Measurements from ENCODE around the gene ZBTB44. TPM values are rescaled to one million over a fixed set of nuclear protein-coding genes. Genes with fewer than 3 reads are reported as not detected.

Gene ZBTB44
- total RNA-seq, 2 experiments from 2014 or later, result 35.0 to 39.8 TPM

DNA sequence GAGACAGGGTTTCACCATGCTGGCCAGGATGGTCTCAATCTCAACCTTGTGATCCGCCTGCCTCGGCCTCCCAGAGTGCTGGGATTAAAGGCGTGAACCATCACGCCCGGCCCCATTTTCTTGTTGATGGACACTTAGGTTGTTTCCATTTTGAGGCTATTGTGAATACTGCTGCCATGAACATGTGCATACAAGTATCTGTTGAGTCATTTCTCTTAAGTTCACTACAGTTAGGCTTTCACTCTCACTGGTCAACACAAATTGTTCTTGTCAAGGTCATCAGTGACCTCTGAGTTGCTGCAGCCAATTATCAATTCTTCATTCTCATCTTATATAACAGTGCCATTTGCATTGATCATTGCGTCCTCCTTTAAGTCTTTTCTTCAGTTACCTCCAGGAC is 13.0 kb upstream of the ZBTB44 start:
- no peaks in the 10 kb centered on the region for H3K9me3 Mint-ChIP-seq
- H3K4me3 Mint-ChIP-seq, result no peak overlapping the region
- no peak for DNase-seq
- CTCF ChIA-PET, result no interaction called here
- no peak overlapping the region for H3K27ac Mint-ChIP-seq
- no peaks in the 10 kb centered on the region for H3K27me3 Mint-ChIP-seq (ENCODE audit: low read depth)
- intact Hi-C loops (cut with micrococcal nuclease), result no loop called here
- H3K4me1 Mint-ChIP-seq (ENCODE audit: low read depth), result no peaks in the 10 kb centered on the region
- peaks cover 2% of the 10 kb centered on the region for H3K36me3 Mint-ChIP-seq (ENCODE audit: low read depth)

DNA sequence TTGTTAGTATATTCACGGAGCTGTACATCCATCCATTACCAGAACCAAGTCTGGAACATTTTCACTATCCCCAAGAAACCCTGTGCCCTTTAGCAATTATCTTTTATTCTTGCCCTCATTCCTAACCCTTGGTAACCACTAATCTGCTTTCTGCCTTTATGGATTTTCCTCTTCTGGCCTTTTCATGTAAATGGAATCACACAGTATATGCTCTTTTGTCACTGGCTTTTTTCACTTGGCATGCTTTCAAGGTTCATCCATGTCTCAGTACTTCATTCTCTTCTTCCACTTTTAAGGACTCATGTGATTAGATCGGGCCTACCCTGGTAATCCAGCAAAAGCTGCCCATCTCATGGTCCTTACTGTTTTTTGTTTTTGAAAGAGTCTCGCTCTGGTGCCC is 11.0 kb upstream of the ZBTB44 start:
- peaks cover 2% of the 10 kb centered on the region for H3K36me3 Mint-ChIP-seq (ENCODE audit: low read depth)
- H3K4me1 Mint-ChIP-seq (ENCODE audit: low read depth), result no peaks in the 10 kb centered on the region
- H3K4me3 Mint-ChIP-seq, result no peak overlapping the region
- H3K9me3 Mint-ChIP-seq, result peaks cover 9% of the 10 kb centered on the region
- intact Hi-C loops (cut with micrococcal nuclease), result no loop called here
- no peak overlapping the region for H3K27ac Mint-ChIP-seq
- CTCF ChIA-PET, result no interaction called here
- no peaks in the 10 kb centered on the region for H3K27me3 Mint-ChIP-seq (ENCODE audit: low read depth)
- DNase-seq, result no peak

DNA sequence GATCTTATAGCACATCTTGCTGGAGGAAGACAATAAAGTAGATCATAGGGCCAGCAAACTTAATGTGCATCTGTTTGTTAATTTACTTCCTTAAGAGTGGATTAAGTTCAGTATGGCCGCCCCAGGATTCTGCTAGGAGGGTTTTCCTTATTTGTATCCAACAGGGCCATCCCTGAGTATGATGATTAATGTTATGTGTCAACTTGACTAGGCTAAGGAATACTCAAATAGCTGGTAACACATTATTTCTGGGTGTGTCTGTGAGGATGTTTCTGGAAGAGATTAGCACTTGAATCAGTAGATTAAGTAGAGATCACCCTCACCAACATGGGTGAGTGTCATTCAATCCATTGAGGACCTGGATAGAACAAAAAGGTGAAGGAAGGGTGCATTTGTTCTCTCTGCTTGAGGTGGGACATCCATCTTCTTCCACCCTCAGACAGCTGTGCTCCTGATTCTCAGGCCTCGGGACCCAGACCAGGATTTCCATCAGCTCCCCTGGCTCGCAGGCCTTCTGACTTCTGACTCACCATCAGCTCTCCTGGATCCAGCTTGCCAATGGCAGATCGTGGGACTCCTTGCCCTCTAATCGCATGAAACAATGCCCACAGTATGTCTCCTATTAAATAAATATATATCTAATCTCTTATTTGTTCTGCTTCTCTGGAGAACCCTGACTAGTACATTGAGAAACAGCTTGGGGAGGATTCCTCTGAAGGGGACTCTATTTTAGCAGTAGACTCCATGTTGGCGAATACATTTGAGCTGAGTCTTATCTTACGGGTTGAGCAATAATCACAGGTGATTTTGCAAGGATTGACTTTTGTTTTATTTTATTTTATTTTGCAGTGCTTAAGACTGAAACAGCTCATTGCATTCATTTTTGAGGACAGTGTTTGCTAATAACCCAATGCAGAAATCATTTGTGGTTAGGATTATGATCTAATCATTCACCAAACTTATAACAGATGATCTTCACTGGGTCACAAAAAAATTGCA is 9.0 kb upstream of the ZBTB44 start:
- Mint-ChIP-seq H3K27ac (no peak overlapping the region), H3K4me3 (no peak overlapping the region), H3K36me3 (ENCODE audit: low read depth) (peaks cover 2% of the 10 kb centered on the region), H3K9me3 (peaks cover 9% of the 10 kb centered on the region), H3K4me1 (ENCODE audit: low read depth) (no peaks in the 10 kb centered on the region), H3K27me3 (ENCODE audit: low read depth) (no peaks in the 10 kb centered on the region)
- DNase-seq, result no peak
- intact Hi-C loops (cut with micrococcal nuclease), result no loop called here
- CTCF ChIA-PET, result no interaction called here

DNA sequence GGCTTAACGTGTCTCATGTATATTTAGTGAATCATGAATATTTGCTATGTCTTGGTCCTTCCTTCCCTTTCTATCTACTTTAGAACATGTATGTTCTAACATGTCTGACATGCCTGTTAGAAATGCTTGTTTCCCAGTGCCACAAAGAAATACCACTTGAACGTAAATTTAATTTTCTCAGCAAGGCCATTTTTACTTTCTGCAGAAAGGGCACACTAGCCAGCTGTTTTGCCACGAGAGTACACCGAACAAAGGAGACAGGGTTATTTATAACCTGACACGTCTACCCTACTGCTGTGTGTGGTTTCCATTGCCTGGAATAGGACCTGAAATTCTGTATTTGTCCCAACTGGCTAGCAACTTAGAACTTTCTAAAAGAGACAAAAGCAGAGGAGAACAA is 7.4 kb upstream of the ZBTB44 start:
- intact Hi-C loops (cut with micrococcal nuclease), result no loop called here
- CTCF ChIA-PET, result no interaction called here
- H3K27ac Mint-ChIP-seq, result no peak overlapping the region
- H3K9me3 Mint-ChIP-seq, result peaks cover 9% of the 10 kb centered on the region
- peaks cover under 1% of the 10 kb centered on the region for H3K36me3 Mint-ChIP-seq (ENCODE audit: low read depth)
- DNase-seq, result no peak
- H3K27me3 Mint-ChIP-seq (ENCODE audit: low read depth), result no peaks in the 10 kb centered on the region
- no peak overlapping the region for H3K4me3 Mint-ChIP-seq
- H3K4me1 Mint-ChIP-seq (ENCODE audit: low read depth), result no peaks in the 10 kb centered on the region

DNA sequence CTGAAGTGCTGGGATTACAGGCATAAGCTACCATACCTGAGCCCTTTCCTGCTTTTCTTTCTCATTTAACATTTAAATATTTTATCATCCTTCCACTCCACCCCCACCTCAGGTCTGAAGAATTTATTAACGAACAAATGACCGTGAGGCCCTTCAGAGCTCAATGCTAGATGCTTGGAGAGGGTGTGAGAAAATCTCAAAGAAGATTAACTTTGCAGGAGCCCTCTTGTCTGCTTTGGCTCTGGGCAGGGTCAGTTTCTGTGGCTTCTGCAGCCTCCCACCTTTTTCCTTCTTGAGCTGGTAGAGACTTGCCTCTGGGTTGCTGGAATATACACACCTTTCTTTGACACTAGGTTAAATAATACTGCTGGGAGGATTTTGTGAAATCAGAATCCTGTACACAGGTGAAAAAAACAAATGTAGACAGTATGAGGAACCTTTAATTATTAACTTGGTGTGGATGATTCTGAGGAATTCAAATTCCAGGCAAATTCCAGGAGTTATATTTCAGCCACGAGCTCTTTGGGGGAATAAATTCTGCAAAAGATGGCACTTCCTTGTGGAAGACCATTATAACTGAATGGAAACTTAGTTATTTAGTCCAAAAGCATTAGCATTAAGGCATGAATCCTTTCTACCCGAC is 3.4 kb upstream of the ZBTB44 start:
- peaks cover 5% of the 10 kb centered on the region for H3K4me1 Mint-ChIP-seq (ENCODE audit: low read depth)
- H3K27me3 Mint-ChIP-seq (ENCODE audit: low read depth), result no peaks in the 10 kb centered on the region
- DNase-seq, result no peak
- no peak overlapping the region for H3K27ac Mint-ChIP-seq
- intact Hi-C loops (cut with micrococcal nuclease), result loop anchor here (10.0 kb wide), 2 partner anchors 503 to 1033 kb away; partner anchors contain the start of gene TMEM45B
- H3K4me3 Mint-ChIP-seq, result no peak overlapping the region
- no peaks in the 10 kb centered on the region for H3K36me3 Mint-ChIP-seq (ENCODE audit: low read depth)
- CTCF ChIA-PET, result interaction anchor here (0.7 to 1.2 kb wide), 3 partner anchors 12 to 435 kb away, joined by 3 read pairs; no protein-coding TSS in a partner anchor
- peaks cover 9% of the 10 kb centered on the region for H3K9me3 Mint-ChIP-seq

DNA sequence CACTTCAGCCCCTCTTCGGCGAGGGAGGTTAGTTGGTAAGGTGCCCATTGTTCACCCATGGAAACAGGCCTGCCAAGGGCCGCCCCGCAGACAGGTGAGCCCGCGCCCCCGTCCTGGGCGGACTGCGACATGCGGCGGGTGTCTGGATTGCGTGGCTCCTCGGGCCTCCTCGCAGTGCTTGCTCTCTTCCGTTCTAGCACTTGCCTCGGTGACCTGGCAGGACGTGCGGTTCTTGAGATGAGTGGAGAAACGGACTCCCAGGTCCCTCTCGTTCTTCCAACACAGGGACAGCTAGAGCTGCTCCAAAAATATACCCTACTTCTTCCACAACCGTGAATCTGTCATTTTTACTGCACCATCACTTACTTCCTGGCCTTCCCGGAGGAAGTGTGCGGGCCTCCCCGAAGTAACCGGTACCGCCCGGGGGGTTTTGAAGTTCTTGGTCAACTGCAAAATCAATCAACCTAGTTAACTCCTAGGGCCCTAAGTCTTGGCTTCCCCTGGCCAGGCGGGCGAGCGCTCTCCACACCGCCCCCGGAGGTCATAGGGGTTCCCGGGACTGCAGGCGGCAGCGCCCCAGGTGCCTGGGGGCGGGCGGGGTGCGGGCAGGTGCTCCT is 745 bp upstream of the ZBTB44 start:
- CTCF ChIA-PET, result no interaction called here
- Mint-ChIP-seq H3K27me3 (ENCODE audit: low read depth) (no peaks in the 10 kb centered on the region), H3K9me3 (no peaks in the 10 kb centered on the region), H3K36me3 (ENCODE audit: low read depth) (no peaks in the 10 kb centered on the region), H3K4me3 (peak overlapping the region; percentile 92), H3K27ac (peak overlapping the region; percentile 94), H3K4me1 (ENCODE audit: low read depth) (peaks cover 19% of the 10 kb centered on the region)
- peak; percentile 70 for DNase-seq
- intact Hi-C loops (cut with micrococcal nuclease), result loop anchor here (1.0 to 10.0 kb wide), 7 partner anchors 69 to 1031 kb away; partner anchors contain the start of genes APLP2, NFRKB and TMEM45B

DNA sequence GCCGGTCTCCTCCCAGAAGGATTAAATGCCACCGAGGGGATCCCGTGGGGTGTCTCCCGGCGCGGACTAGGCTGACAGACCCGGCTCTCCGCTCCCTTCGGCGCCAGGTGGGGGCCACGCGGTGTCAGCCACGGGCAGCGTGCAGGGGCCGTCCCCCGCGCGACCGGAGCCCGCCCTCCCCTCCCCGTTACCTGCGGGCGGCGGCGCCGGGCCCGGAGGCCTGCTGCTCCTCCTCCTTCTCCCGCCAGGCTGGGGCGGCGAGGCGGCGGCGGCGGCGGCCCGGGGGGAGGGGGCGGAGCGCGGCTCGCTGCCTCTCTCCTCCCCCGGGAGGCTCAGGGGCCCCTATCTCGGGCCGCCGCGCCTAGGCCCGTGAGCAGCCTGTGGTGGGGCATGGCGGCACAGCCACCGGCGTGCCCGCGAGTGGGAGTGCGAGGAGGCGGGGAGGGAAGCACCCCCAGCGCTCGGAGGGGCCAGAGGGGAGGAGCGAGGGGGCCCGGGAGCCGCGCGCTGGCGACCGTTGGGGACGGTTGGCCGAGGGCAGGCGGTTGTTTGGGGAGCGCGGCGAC is 450 bp downstream of the ZBTB44 start:
- CTCF ChIA-PET, result no interaction called here
- peaks cover 2% of the 10 kb centered on the region for H3K36me3 Mint-ChIP-seq (ENCODE audit: low read depth)
- peak overlapping the region; percentile 94 for H3K27ac Mint-ChIP-seq
- peaks cover 24% of the 10 kb centered on the region for H3K4me1 Mint-ChIP-seq (ENCODE audit: low read depth)
- no peaks in the 10 kb centered on the region for H3K27me3 Mint-ChIP-seq (ENCODE audit: low read depth)
- no peaks in the 10 kb centered on the region for H3K9me3 Mint-ChIP-seq
- peak; percentile 58 for DNase-seq
- intact Hi-C loops (cut with micrococcal nuclease), result loop anchor here (2.0 to 10.0 kb wide), 4 partner anchors 419 to 1029 kb away; partner anchors contain the start of genes NFRKB, SNX19 and TMEM45B
- peak overlapping the region; percentile 92 for H3K4me3 Mint-ChIP-seq

DNA sequence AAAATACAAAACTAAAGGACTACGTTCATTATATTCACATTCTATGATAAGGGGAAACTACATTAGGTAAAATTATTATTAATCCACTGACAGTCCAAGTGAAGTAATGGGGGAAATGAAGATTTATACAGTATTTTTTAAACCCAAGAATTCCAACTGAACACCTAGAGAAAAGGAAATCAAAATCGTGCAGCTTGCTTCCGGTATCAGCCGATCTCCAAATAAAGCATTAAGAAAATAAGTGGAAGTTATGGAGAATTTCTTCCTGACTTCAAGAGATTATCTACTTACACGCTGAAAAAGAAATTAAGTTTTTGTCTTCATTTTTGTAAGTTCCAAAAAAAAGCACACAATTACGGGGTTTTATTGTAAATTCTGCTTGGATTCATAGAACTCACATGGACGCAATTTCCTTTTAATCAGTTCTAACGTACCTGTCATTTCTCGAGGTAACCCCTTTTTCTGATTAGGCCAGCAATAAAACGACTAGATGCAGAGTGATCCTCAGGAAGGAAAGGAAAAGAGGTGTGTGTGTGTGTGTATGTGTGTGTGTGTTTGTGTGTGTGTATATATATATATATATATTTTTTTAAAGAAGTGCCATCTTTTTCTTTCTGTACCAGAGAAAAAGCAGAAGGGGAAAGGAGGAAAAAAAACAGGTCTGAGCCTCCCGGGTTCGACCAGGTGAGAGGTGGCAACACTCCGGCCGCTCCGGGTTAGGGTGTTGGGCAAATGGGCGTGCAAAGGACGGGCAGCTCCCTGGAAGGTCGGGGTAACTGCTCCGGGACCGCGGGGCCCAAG is 1.1 kb downstream of the ZBTB44 start:
- H3K4me3 Mint-ChIP-seq, result peak overlapping the region; percentile 82
- no peaks in the 10 kb centered on the region for H3K27me3 Mint-ChIP-seq (ENCODE audit: low read depth)
- H3K4me1 Mint-ChIP-seq (ENCODE audit: low read depth), result peaks cover 29% of the 10 kb centered on the region
- CTCF ChIA-PET, result no interaction called here
- peaks cover 7% of the 10 kb centered on the region for H3K36me3 Mint-ChIP-seq (ENCODE audit: low read depth)
- no peak for DNase-seq
- intact Hi-C loops (cut with micrococcal nuclease), result loop anchor here (2.0 to 10.0 kb wide), 4 partner anchors 419 to 1029 kb away; partner anchors contain the start of genes NFRKB, SNX19 and TMEM45B
- H3K27ac Mint-ChIP-seq, result peak overlapping the region; percentile 89
- no peaks in the 10 kb centered on the region for H3K9me3 Mint-ChIP-seq

DNA sequence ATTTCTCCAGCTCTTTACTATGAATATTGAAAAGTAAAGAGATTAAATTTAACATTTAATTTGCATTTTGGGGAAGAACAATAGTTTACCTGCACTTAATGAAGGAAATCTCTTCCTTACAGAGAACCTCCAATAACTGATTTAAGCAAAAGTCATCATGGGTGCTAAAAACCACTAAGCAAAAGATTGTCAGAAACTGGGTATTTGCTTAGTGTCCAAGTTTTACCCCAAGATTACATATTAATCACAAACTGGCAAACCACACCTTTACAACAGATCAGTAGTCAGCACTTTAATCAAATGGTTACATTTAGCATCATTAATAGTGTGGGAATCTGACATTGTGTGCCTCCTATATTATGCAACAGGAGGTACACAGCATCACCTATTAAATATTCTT is 2.7 kb downstream of the ZBTB44 start:
- Mint-ChIP-seq H3K27ac (no peak overlapping the region), H3K36me3 (ENCODE audit: low read depth) (peaks cover 15% of the 10 kb centered on the region), H3K4me1 (ENCODE audit: low read depth) (peaks cover 29% of the 10 kb centered on the region), H3K9me3 (no peaks in the 10 kb centered on the region), H3K27me3 (ENCODE audit: low read depth) (no peaks in the 10 kb centered on the region), H3K4me3 (no peak overlapping the region)
- DNase-seq, result no peak
- CTCF ChIA-PET, result no interaction called here
- intact Hi-C loops (cut with micrococcal nuclease), result loop anchor here (5.0 to 10.0 kb wide), 3 partner anchors 497 to 1027 kb away; partner anchors contain the start of genes SNX19 and TMEM45B

DNA sequence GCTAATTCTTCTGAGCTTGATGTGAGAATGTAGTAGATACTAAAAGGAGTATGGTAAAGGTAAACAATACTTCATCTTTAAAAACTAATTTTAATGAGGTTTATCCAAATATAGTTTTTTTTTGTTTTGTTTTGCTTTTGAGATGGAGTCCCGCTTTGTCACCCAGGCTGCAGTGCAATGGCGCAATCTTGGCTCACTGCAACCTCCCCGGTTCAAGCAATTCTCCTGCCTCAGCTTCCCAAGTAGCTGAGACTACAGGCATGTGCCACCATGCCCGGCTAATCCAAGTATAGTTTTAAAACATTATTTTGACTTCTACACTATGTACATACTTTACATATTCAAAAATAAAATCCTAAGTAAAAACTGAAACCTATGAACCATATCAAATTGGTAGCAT is 4.1 kb downstream of the ZBTB44 start:
- Mint-ChIP-seq H3K9me3 (no peaks in the 10 kb centered on the region), H3K36me3 (ENCODE audit: low read depth) (peaks cover 20% of the 10 kb centered on the region), H3K4me3 (no peak overlapping the region), H3K27me3 (ENCODE audit: low read depth) (no peaks in the 10 kb centered on the region), H3K27ac (no peak overlapping the region), H3K4me1 (ENCODE audit: low read depth) (peaks cover 27% of the 10 kb centered on the region)
- no peak for DNase-seq
- CTCF ChIA-PET, result interaction anchor here (0.6 kb wide), 1 partner anchor 1430 kb away, joined by 4 read pairs; no protein-coding TSS in a partner anchor
- intact Hi-C loops (cut with micrococcal nuclease), result loop anchor here (5.0 to 10.0 kb wide), 3 partner anchors 496 to 1026 kb away; partner anchors contain the start of genes SNX19 and TMEM45B

DNA sequence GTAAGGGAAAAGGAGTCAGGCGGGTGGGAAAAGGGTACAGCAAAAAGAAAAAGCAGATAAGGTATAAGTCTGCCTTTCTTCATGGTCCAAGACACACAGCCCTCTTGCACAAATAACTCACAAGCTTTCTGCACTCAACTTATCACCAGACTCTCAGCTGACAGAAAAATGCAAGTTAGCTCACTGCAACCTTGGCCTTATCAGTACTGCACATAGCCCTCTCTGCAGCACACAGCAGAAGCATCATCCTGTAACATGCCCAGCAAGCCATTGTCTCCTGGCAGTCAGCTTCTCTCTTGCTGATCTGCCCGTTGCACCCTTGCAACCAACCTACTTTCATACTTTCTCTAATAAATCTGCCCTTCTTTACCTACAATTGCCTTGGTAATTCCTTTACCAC is 5.8 kb downstream of the ZBTB44 start:
- Mint-ChIP-seq H3K4me1 (ENCODE audit: low read depth) (peaks cover 34% of the 10 kb centered on the region), H3K9me3 (peaks cover 4% of the 10 kb centered on the region), H3K27ac (no peak overlapping the region), H3K27me3 (ENCODE audit: low read depth) (no peaks in the 10 kb centered on the region), H3K4me3 (no peak overlapping the region), H3K36me3 (ENCODE audit: low read depth) (peaks cover 23% of the 10 kb centered on the region)
- CTCF ChIA-PET, result no interaction called here
- intact Hi-C loops (cut with micrococcal nuclease), result no loop called here
- DNase-seq, result no peak

Data from activated naive CD4-positive, alpha-beta T cell treated with anti-CD3 and anti-CD28 coated beads for 36 hours (primary cell).